Endothelial cell of umbilical vein (primary cell): ENCODE data around the gene EXOC6. TPM values are rescaled to one million over a fixed set of nuclear protein-coding genes. Genes with fewer than 3 reads are reported as not detected.
A peak's percentile ranks its signal among the peaks of the same experiment; 100 is the strongest.

ENCODE experiments used
- BruUV-seq: library from RNA; stranded (reverse); fragments of 400-500 nt; replicated peaks from 2 replicates; lab custom pipeline; 2021; lab: Mats Ljungman, UMichigan
- CTCF ChIA-PET: fragments of 300-600, 350-600 bp; sonication (Branson Sonifier 250); formaldehyde crosslinking; loops from one replicate; lab custom pipeline; 2021; ENCODE audit warnings: antibody characterized with exemption, inconsistent platforms; lab: Charles Lee
- POLR2A ChIA-PET: fragments of 300-600, 350-600 bp; sonication (Branson Sonifier 250); formaldehyde crosslinking; loops from one replicate; lab custom pipeline; 2021; ENCODE audit warnings: antibody characterized with exemption, inconsistent platforms; lab: Charles Lee
- DNase-seq: peaks from one replicate; pipeline ENCODE4 v3.0.0-alpha.2; 2011; ENCODE audit warnings: low read depth, low spot score
- FAIRE-seq: peaks from 2 replicates; lab custom pipeline; 2011; peaks lifted over from hg19 to GRCh38; lab: Jason Lieb, UNC
- H2AFZ ChIP-seq: 2 replicates; pipeline ENCODE4 v1.6.0; 2012; ENCODE audit warnings: low read depth, low read length, control low read depth, inconsistent platforms
- H3K27ac ChIP-seq: 2 replicates; pipeline ENCODE4 v1.5.1; 2011; ENCODE audit warnings: low read depth, mild to moderate bottlenecking, control low read depth, low read length, moderate library complexity; ENCODE audit not compliant: insufficient read depth
- H3K27me3 ChIP-seq, 2 experiments: 2 replicates each; pipeline versions ENCODE4 v1.6.0 to v1.6.1; 2011; ENCODE audit warnings: low read length in 2 of 2, mixed read lengths in 1 of 2; ENCODE audit not compliant: control insufficient read depth in 2 of 2, insufficient read depth in 2 of 2
- H3K36me3 ChIP-seq, 2 experiments: 2 replicates in 1 of 2; 3 replicates in 1 of 2; pipeline ENCODE4 v1.5.1; 2011; ENCODE audit warnings: low read length in 2 of 2, mild to moderate bottlenecking in 1 of 2, moderate library complexity in 1 of 2; ENCODE audit not compliant: control insufficient read depth in 2 of 2, insufficient read depth in 2 of 2; ENCODE audit errors: extremely low read depth in 1 of 2
- H3K4me1 ChIP-seq: 3 replicates; pipeline ENCODE4 v1.5.1; 2011; ENCODE audit warnings: mild to moderate bottlenecking, low read length; ENCODE audit not compliant: control insufficient read depth, insufficient read depth; ENCODE audit errors: extremely low read depth
- H3K4me2 ChIP-seq: 2 replicates; pipeline ENCODE4 v1.6.1; 2011; ENCODE audit warnings: low read length, control low read depth, mixed read lengths; ENCODE audit not compliant: insufficient read depth
- H3K4me3 ChIP-seq, 3 experiments: fragments of 200-600 bp in 1 of 3; sonication (generic), shearing (Covaris generic) in 1 of 3; replicated peaks in 1 of 3; 2 replicates each; pipeline ENCODE4 v1.5.1; 2011 to 2016; ENCODE audit warnings: control low read depth in 3 of 3, low read length in 3 of 3, mild to moderate bottlenecking in 2 of 3, inconsistent platforms in 1 of 3, low read depth in 1 of 3, moderate library complexity in 1 of 3; ENCODE audit not compliant: insufficient read depth in 1 of 3
- H3K79me2 ChIP-seq: 2 replicates; pipeline ENCODE4 v1.6.0; 2012; ENCODE audit warnings: low read length, inconsistent platforms; ENCODE audit not compliant: control insufficient read depth, insufficient read depth
- H3K9ac ChIP-seq: replicated peaks from 2 replicates; pipeline ENCODE3; 2011; ENCODE audit warnings: low read length, control low read depth; ENCODE audit not compliant: insufficient read depth; ENCODE audit errors: extremely low read depth
- H3K9me1 ChIP-seq: replicated peaks from 3 replicates; pipeline ENCODE4 v1.6.0; 2011; ENCODE audit warnings: mild to moderate bottlenecking, low read length; ENCODE audit not compliant: control insufficient read depth, insufficient read depth; ENCODE audit errors: extremely low read depth
- H3K9me3 ChIP-seq: replicated peaks from 2 replicates; pipeline ENCODE4 v1.5.1; 2012; ENCODE audit warnings: low read length, inconsistent platforms; ENCODE audit not compliant: control insufficient read depth, insufficient read depth
- H4K20me1 ChIP-seq: replicated peaks from 2 replicates; pipeline ENCODE3; 2011; ENCODE audit warnings: mild to moderate bottlenecking, low read length; ENCODE audit not compliant: control insufficient read depth, insufficient read depth; ENCODE audit errors: extremely low read depth
- EZH2 ChIP-seq: IDR thresholded peaks from 2 replicates; pipeline ENCODE4 v1.6.1; 2012; ENCODE audit warnings: borderline replicate concordance, low read depth, mild to moderate bottlenecking, moderate library complexity, low read length, inconsistent platforms; ENCODE audit not compliant: severe bottlenecking
- JUN ChIP-seq: IDR thresholded peaks from 2 replicates; pipeline ENCODE4 v1.6.1; 2011; ENCODE audit warnings: borderline replicate concordance, low read depth; ENCODE audit not compliant: insufficient read length, insufficient read depth
- POLR2AphosphoS5 ChIP-seq: IDR thresholded peaks from 2 replicates; pipeline ENCODE4 v1.6.1; 2012; ENCODE audit warnings: low read depth, mild to moderate bottlenecking, control low read depth, low read length, moderate library complexity; ENCODE audit not compliant: insufficient read depth
- dilution Hi-C: fragments of 300-500 bp; cut with MboI; formaldehyde crosslinking; loops from one replicate; pipeline ENCODE4 v1.15.0; 2019; ENCODE audit warnings: low sequenced_read_pairs; ENCODE audit not compliant: extremely low pct_ligation_motif_present
- intact Hi-C: fragments of 100-400 bp; cut with micrococcal nuclease; formaldehyde crosslinking; loops from one replicate; pipeline ENCODE4 v1.10.0; 2022
- polyA plus RNA-seq, 4 experiments: library from polyadenylated mRNA; depleted of rRNA in 3 of 4; stranded (reverse) in 3 of 4; unstranded in 1 of 4; fragments of >200 nt; gene quantifications; 2 replicates each; pipeline versions ENCODE4 v1.2.1 to v1.2.3, GENCODE V29; 2011 to 2012; ENCODE audit warnings: missing spikeins in 1 of 4
- total RNA-seq: library from RNA; stranded (reverse); gene quantifications from 2 replicates; pipeline ENCODE4 v1.2.3, GENCODE V29; 2021

EXOC6 gene
- total and polyA plus RNA-seq, 2 donors (not counting 3 experiments of a cell fraction or from before 2014, with no cell fraction given) = 72.6 to 108 TPM

DNA sequence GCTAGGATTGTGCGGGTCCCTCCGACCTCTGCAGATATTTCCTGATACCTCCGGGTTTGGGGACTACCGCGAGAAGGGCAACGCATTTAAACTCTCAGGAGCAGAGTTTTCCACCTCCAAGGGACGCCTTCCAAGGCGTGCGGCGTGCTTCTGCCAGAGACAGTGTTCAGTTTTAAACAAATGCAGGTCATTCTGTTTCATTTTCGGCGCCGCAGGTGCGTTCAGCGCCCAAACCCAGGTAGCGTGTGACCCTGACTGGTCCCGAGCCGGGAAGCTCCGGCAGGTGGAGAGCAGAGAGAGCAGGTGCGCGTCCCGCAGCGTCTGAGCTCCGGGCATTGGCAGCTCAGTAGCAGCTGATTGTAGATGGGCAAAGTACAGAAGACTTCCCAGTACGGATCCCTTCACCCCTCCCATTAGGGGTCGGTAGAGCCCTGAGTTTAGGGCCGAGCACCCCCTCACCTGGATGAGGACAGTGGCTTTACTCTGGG, 223.9 kb downstream of the EXOC6 start:
- CTCF ChIA-PET = interaction anchor here (1.2 kb wide), 1 partner anchor 107 kb away, joined by 3 read pairs; no protein-coding TSS in a partner anchor
- Histone ChIP-seq H3K27ac (no peak overlapping the region), H3K4me3 (no peak overlapping the region), H3K9me3 (no peaks in the 10 kb centered on the region), H3K27me3 (peaks cover 41 to 58% of the 10 kb centered on the region in 2 experiments), H4K20me1 (peaks cover 3% of the 10 kb centered on the region), H3K79me2 (no peaks in the 10 kb centered on the region), H3K9me1 (no peaks in the 10 kb centered on the region), H3K36me3 (no peaks in the 10 kb centered on the region), H3K4me1 (peaks cover 36% of the 10 kb centered on the region), H2AFZ (no peak overlapping the region), H3K4me2 (peak overlapping the region; percentile 7), H3K9ac (no peak overlapping the region)
- TF ChIP-seq EZH2 = peak; percentile 96
- TF ChIP-seq POLR2AphosphoS5 = no peak
- intact Hi-C loops (no loop called here), dilution Hi-C loops (no loop called here)
- DNase-seq = no peak
- POLR2A ChIA-PET = no interaction called here
- FAIRE-seq = no peak
- no TSS peak for BruUV-seq

- CTCF ChIA-PET = interaction anchor here (0.9 kb wide), 1 partner anchor 16 kb away, joined by 4 read pairs; no protein-coding TSS in a partner anchor
- peak; percentile 62 for TF ChIP-seq EZH2
- TF ChIP-seq JUN = no peak
- FAIRE-seq = no peak
- H3K27me3 ChIP-seq = peaks cover 41 to 58% of the 10 kb centered on the region in 2 experiments
- H3K27ac ChIP-seq = no peak overlapping the region
- H4K20me1 ChIP-seq = peaks cover 3% of the 10 kb centered on the region
- H3K9ac ChIP-seq = no peak overlapping the region
- peak overlapping the region; percentile 44 for H3K4me2 ChIP-seq
- DNase-seq = no peak
- H3K79me2 ChIP-seq = no peaks in the 10 kb centered on the region
- no peaks in the 10 kb centered on the region for H3K36me3 ChIP-seq
- BruUV-seq = no TSS peak
- dilution Hi-C loops (no loop called here), intact Hi-C loops (no loop called here)
- no peaks in the 10 kb centered on the region for H3K9me1 ChIP-seq
- POLR2A ChIA-PET = no interaction called here
- H3K4me3 ChIP-seq = peak overlapping the region in 1 of 3 experiments; percentile 24
- peaks cover 34% of the 10 kb centered on the region for H3K4me1 ChIP-seq
- H3K9me3 ChIP-seq = no peaks in the 10 kb centered on the region
- no peak overlapping the region for H2AFZ ChIP-seq
Observed at GRCh38 chr10:93072713-93073538, 224.6 kb downstream of the EXOC6 start.
